Activated CD8-positive, alpha-beta memory T cell treated with anti-CD3 and anti-CD28 coated beads, Interleukin-2, amount 10 ng/mL, durations not matched to agents 7 days and 5 days (primary cell): ENCODE results near the gene STX16. TPM values are rescaled to one million over a fixed set of nuclear protein-coding genes. Genes with fewer than 3 reads are reported as not detected.

Experiments used
- ATAC-seq: fragments of 150-1000 bp; cut with Tn5 transposase; one replicate; pipeline ENCODE4 v1.10.0; 2021; ENCODE audit warnings: moderate library complexity
- CTCF ChIA-PET: fragments of 350-600 bp; sonication (Branson Sonifier 250); formaldehyde crosslinking; loops from one replicate; lab custom pipeline; 2021; ENCODE audit warnings: antibody characterized with exemption; lab: Charles Lee
- DNase-seq: peaks from one replicate; pipeline ENCODE4 v3.0.0-alpha.2; 2020
- H3K27ac Mint-ChIP-seq: one replicate; pipeline ENCODE4 v1.8.0; 2021; ENCODE audit warnings: mild to moderate bottlenecking, mixed read lengths
- H3K27me3 Mint-ChIP-seq: one replicate; pipeline ENCODE4 v1.8.0; 2021; ENCODE audit warnings: mixed read lengths
- H3K36me3 Mint-ChIP-seq: one replicate; pipeline ENCODE4 v1.8.0; 2021; ENCODE audit warnings: mild to moderate bottlenecking, mixed read lengths
- H3K4me1 Mint-ChIP-seq: one replicate; pipeline ENCODE4 v1.8.0; 2021; ENCODE audit warnings: mixed read lengths
- H3K4me3 Mint-ChIP-seq: one replicate; pipeline ENCODE4 v1.8.0; 2021; ENCODE audit warnings: mild to moderate bottlenecking, moderate library complexity, mixed read lengths
- H3K9me3 Mint-ChIP-seq: one replicate; pipeline ENCODE4 v1.8.0; 2022; ENCODE audit warnings: low read depth, mixed read lengths
- total RNA-seq, 2 experiments: library from RNA; stranded (reverse); gene quantifications; one replicate each; pipeline ENCODE4 v1.2.3, GENCODE V29; 2021

The STX16 gene
- total RNA-seq, 2 experiments from 2014 or later = 120 to 165 TPM

DNA sequence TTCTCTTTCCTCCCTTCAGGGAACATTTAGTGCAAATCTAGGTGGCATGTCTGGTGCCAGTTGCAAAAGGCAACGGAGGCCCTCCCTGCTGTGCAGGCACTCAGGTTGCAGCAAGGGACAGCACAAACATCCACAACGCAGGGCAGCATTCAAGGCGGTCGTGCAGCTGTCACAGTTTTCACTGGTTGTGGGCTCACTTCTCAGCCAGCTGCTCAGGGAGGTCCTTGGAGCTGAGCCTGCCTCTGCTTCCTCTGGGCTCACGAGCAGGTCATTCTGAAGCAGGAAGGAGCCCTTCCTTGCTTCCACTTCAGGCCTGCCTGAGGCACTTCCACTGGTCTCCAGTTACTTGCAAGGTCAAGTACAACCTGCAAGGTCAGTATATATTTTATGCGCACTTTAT is 37.8 kb downstream of the STX16 start:
- no peak overlapping the region for H3K4me3 Mint-ChIP-seq
- CTCF ChIA-PET = no interaction called here
- H3K36me3 Mint-ChIP-seq = peaks cover 6% of the 10 kb centered on the region
- H3K4me1 Mint-ChIP-seq = peaks cover 12% of the 10 kb centered on the region
- H3K27ac Mint-ChIP-seq = no peak overlapping the region
- H3K27me3 Mint-ChIP-seq = no peaks in the 10 kb centered on the region
- no peaks in the 10 kb centered on the region for H3K9me3 Mint-ChIP-seq
- DNase-seq (no peak), ATAC-seq (no peak)

- Mint-ChIP-seq H3K4me3 (no peak overlapping the region), H3K27ac (no peak overlapping the region), H3K9me3 (no peaks in the 10 kb centered on the region), H3K36me3 (peaks cover 4% of the 10 kb centered on the region), H3K4me1 (peaks cover 12% of the 10 kb centered on the region), H3K27me3 (no peaks in the 10 kb centered on the region)
- no peak for ATAC-seq
- CTCF ChIA-PET = interaction anchor here (0.9 to 4.1 kb wide), 5 partner anchors 8 to 454 kb away, joined by 3 to 41 read pairs (median 5); partner anchors contain the start of gene STX16
- DNase-seq = no peak
These were observed 39.5 kb downstream of the STX16 start for GRCh38 chr20:58690396-58691135.

DNA sequence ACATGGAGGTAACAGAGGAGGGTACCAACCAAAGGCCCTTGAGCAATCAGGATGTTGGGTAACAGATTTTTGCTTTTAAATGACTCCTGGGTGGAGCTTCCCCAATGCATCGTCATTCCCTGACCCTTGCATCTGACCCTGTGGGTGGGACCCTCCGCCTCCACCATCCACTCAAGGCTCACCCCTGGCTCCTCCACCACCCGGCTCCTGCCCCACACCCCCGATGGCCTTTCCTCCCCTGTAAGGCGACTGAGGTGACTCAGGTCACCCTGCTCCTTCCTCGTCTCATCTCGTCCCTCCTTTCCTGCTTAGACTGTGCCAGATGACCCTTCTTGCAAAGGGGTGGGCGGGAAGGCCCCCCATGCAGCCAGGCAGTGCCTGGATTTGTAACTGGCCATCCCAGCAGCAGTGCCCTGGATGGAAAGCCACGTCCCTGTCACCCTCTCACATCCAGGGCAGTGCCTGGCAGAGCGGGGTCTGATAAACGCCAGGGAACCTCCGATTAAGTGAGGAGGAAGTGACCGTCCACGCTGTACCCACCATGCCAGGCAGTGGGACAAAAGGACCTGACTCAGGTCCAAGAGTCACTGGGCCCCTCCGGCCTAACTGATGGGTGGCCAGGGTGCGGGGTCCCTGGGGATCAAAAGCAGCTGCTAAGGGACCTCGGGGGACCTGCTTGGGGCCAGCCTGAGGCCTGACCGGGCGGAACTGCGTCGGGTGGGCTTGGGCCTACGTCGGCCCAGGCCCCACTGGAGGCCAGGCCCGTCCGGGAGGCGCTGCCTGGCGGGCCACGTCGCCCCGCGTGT is 40.9 kb downstream of the STX16 start:
- peaks cover 6% of the 10 kb centered on the region for H3K36me3 Mint-ChIP-seq
- DNase-seq = no peak
- H3K27ac Mint-ChIP-seq = peak overlapping the region; percentile 20
- CTCF ChIA-PET = interaction anchor here (0.7 to 4.1 kb wide), 7 partner anchors 10 to 455 kb away, joined by 3 to 41 read pairs (median 3); partner anchors contain the start of gene STX16
- no peak for ATAC-seq
- peak overlapping the region; percentile 14 for H3K4me3 Mint-ChIP-seq
- no peaks in the 10 kb centered on the region for H3K27me3 Mint-ChIP-seq
- peaks cover 12% of the 10 kb centered on the region for H3K4me1 Mint-ChIP-seq
- H3K9me3 Mint-ChIP-seq = no peaks in the 10 kb centered on the region

DNA sequence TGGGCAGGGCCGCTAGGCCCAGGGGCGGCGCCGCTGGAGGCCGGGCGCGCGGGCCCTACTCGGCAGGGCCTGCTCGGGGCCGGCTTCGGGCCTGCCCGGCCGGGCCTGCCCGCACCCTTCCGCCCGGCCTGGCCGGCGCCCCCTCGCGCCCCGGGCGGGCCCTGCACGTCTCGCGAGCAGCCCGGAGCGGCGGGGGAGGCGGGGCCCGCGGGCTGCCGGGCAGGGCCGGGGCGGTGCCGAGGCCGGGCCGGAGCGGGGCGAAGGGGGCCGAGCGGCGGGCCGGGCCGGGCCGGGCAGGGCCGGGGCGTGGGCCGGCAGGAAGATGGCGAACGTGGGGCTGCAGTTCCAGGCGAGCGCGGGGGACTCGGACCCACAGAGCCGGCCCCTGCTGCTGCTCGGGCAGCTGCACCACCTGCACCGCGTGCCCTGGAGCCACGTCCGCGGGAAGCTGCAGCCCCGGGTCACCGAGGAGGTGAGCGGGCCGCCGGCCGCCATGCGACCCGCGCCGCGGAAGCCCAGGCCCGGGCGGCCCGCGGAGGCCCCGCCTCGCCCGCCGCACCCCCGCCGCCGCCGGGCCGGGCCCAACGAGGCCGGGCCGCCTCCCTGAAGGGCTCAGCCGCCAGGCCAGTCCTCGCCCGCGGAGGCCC is 41.6 kb downstream of the STX16 start, which contains the start of gene NPEPL1:
NPEPL1 (plus strand) TSS at position 222 of the 647 bp plus-strand sequence; CDS start at position 323, 101 bp downstream.
- Mint-ChIP-seq H3K4me1 (peaks cover 12% of the 10 kb centered on the region), H3K4me3 (peak within 1 kb of the TSS; percentile 53), H3K27ac (peak within 1 kb of the TSS; percentile 48), H3K27me3 (no peaks in the 10 kb centered on the region), H3K36me3 (peaks cover 6% of the 10 kb centered on the region), H3K9me3 (no peaks in the 10 kb centered on the region)
- ATAC-seq (peak; percentile 97), DNase-seq (peak; percentile 67)
- CTCF ChIA-PET = interaction anchor here (0.8 to 4.1 kb wide), 3 partner anchors 11 to 41 kb away, joined by 3 to 41 read pairs (median 3); partner anchors contain the start of gene STX16

GRCh38 chr20:58693226-58694006 is 42.3 kb downstream of the STX16 start:
- Mint-ChIP-seq H3K27ac (peak overlapping the region; percentile 48), H3K9me3 (no peaks in the 10 kb centered on the region), H3K4me1 (peaks cover 12% of the 10 kb centered on the region), H3K27me3 (no peaks in the 10 kb centered on the region), H3K36me3 (peaks cover 2% of the 10 kb centered on the region), H3K4me3 (peak overlapping the region; percentile 53)
- DNase-seq = no peak
- CTCF ChIA-PET = interaction anchor here (0.5 to 4.1 kb wide), 5 partner anchors 10 to 566 kb away, joined by 3 to 41 read pairs (median 3); partner anchors contain the start of gene STX16
- ATAC-seq = peak; percentile 35

GRCh38 chr20:58694241-58695083 is 43.4 kb downstream of the STX16 start:
- no peak for ATAC-seq
- no peak for DNase-seq
- H3K9me3 Mint-ChIP-seq = no peaks in the 10 kb centered on the region
- H3K27ac Mint-ChIP-seq = no peak overlapping the region
- CTCF ChIA-PET = interaction anchor here (0.5 to 4.1 kb wide), 3 partner anchors 43 to 567 kb away, joined by 3 to 41 read pairs (median 4); partner anchors contain the start of gene STX16
- H3K27me3 Mint-ChIP-seq = no peaks in the 10 kb centered on the region
- H3K4me3 Mint-ChIP-seq = no peak overlapping the region
- H3K4me1 Mint-ChIP-seq = peaks cover 12% of the 10 kb centered on the region
- peaks cover 2% of the 10 kb centered on the region for H3K36me3 Mint-ChIP-seq

DNA sequence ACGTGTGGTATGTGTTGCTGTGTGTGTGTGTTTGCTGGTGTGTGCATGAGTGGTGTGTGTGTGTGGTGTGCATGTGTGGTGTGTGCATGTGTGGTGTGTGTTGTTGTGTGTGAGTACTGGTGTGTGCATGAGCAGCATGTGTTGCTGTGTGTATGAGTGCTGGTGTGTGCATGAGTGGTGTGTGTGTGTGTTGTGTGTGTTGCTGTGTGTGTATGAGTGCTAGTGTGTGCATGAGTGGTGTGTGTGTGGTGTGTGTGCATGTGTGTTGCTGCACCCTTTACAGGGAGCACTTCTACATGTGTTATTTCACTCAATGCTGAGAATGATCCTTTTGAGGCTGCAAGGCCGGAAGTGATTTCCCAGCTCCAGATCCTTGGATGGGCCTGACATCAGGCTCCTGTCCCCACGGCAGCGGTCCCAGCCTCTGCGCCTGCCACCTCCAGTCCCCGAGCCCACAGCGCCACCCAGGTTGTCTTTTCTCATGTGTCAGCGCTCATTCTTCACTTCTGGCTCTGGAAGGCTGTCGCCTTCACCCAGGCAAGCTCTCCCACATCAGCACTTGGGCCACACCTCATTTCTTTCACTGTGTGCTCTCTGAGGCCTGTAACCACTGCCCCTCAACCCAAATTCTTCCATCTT is 44.1 kb downstream of the STX16 start:
- H3K4me1 Mint-ChIP-seq = peaks cover 14% of the 10 kb centered on the region
- no peaks in the 10 kb centered on the region for H3K9me3 Mint-ChIP-seq
- CTCF ChIA-PET = interaction anchor here (0.6 kb wide), 1 partner anchor 323 kb away, joined by 4 read pairs; no protein-coding TSS in a partner anchor
- no peaks in the 10 kb centered on the region for H3K27me3 Mint-ChIP-seq
- H3K4me3 Mint-ChIP-seq = no peak overlapping the region
- no peak for ATAC-seq
- no peak for DNase-seq
- no peak overlapping the region for H3K27ac Mint-ChIP-seq
- H3K36me3 Mint-ChIP-seq = peaks cover 2% of the 10 kb centered on the region

DNA sequence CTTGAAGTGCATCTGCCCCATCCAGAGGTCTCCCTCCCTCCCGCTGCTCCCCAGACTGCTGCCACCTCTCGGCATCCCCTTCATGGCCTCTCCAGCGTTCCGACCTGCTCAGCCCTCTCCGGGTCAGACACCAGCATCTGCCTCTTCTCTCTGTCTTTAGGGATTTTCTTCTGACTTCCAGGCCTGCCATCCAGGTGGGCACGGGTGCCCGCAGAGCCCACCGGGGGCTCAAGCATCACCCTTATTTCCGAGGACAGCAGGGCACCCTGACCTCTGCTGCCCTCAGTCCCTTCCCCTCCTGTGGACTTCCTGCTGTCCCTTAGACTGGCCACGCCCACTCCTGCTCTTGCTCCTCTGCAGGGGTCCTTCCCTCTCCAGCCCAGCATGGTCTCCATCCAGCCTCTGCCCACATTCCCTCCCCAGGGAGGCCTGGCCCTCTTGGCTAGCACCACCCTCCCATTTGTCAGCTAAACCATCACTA is 44.9 kb downstream of the STX16 start:
- H3K27me3 Mint-ChIP-seq = no peaks in the 10 kb centered on the region
- no peak overlapping the region for H3K27ac Mint-ChIP-seq
- ATAC-seq = no peak

DNA sequence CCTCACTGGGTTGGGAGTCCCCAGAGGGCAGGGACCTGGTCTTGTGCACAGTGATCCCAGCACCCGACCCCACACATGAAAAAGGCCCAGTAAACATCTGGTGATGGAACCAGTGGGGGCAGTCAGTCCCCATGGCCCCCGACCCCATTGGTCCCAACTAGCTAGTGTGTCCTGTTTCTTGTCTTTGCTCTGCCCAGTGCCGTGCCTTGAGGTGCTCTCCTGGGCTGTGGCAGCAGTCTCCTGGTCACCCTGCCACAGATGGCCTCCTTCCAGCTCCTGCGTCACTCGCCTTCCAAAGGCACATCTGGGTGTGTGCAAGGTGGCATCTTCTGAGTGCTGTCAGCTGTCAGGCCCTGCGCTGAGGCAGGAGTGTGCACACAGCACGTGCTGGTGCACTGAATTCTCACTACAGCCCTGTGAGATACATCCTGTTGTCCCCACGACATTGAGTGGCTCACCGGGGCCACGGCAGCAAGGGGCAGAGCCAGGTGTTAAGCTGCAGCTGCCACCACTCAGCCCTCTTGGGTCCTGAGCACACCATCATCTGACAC is 45.4 kb downstream of the STX16 start:
- Mint-ChIP-seq H3K36me3 (peaks cover 2% of the 10 kb centered on the region), H3K27me3 (no peaks in the 10 kb centered on the region), H3K4me1 (peaks cover 11% of the 10 kb centered on the region), H3K4me3 (no peak overlapping the region), H3K27ac (no peak overlapping the region), H3K9me3 (no peaks in the 10 kb centered on the region)
- CTCF ChIA-PET = interaction anchor here (0.9 kb wide), 1 partner anchor 45 kb away, joined by 3 read pairs; the partner anchor contains the start of gene STX16
- ATAC-seq = no peak
- DNase-seq = no peak

More for the DNA sequence above, 44.9 kb downstream of the STX16 start:
- Mint-ChIP-seq H3K36me3 (peaks cover 2% of the 10 kb centered on the region), H3K4me3 (no peak overlapping the region), H3K9me3 (no peaks in the 10 kb centered on the region), H3K4me1 (peaks cover 12% of the 10 kb centered on the region)
- DNase-seq = no peak
- CTCF ChIA-PET = no interaction called here

DNA sequence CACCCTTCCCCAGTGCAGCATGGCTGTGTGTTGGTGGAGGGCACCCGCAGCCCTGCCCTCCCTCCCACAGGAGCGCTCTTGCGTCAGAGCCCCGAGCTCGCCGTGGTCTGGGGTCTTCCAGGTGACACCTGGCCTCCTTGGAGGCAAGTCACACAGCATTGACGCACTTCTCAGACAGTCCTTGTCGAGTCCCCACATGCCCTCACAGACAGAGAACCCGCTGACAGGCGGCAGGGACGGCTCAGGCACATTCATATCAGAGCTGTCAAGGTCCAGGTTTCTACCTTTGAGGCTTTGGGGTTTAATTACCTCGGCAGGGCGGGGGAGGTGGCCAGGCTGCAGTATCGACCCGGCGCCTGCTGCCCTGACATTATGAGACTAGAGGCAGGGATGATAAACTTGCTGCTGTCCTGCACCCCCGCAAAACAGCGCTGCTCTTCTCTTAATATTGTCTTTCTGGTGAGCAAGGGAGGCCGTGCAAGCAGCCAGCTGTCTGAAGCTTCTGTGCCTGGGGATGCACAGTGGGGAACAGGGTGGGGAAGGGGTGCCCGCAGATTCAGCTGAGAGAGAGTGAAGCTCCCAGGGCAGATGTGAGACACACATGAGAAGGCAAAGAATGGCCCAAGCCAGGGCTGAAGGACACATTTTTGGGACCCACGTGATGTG is 46.3 kb downstream of the STX16 start:
- Mint-ChIP-seq H3K4me3 (no peak overlapping the region), H3K27ac (no peak overlapping the region), H3K9me3 (no peaks in the 10 kb centered on the region), H3K4me1 (peaks cover 8% of the 10 kb centered on the region), H3K36me3 (peaks cover 2% of the 10 kb centered on the region), H3K27me3 (no peaks in the 10 kb centered on the region)
- ATAC-seq (no peak), DNase-seq (no peak)
- CTCF ChIA-PET = interaction anchor here (0.9 kb wide), 1 partner anchor 46 kb away, joined by 3 read pairs; the partner anchor contains the start of gene STX16
